Endothelial cell of umbilical vein (primary cell): Measurements from ENCODE around the gene POU2AF1. TPM values are rescaled to one million over a fixed set of nuclear protein-coding genes. Genes with fewer than 3 reads are reported as not detected.

Experiments
- BruUV-seq: library from RNA; stranded (reverse); fragments of 400-500 nt; replicated peaks from 2 replicates; lab custom pipeline; 2021; lab: Mats Ljungman, UMichigan
- CTCF ChIA-PET: fragments of 300-600, 350-600 bp; sonication (Branson Sonifier 250); formaldehyde crosslinking; loops from one replicate; lab custom pipeline; 2021; ENCODE audit warnings: antibody characterized with exemption, inconsistent platforms; lab: Charles Lee
- POLR2A ChIA-PET: fragments of 300-600, 350-600 bp; sonication (Branson Sonifier 250); formaldehyde crosslinking; loops from one replicate; lab custom pipeline; 2021; ENCODE audit warnings: antibody characterized with exemption, inconsistent platforms; lab: Charles Lee
- DNase-seq: peaks from one replicate; pipeline ENCODE4 v3.0.0-alpha.2; 2011; ENCODE audit warnings: low read depth, low spot score
- FAIRE-seq: peaks from 2 replicates; lab custom pipeline; 2011; peaks lifted over from hg19 to GRCh38; lab: Jason Lieb, UNC
- H2AFZ ChIP-seq: 2 replicates; pipeline ENCODE4 v1.6.0; 2012; ENCODE audit warnings: low read depth, low read length, control low read depth, inconsistent platforms
- H3K27ac ChIP-seq: 2 replicates; pipeline ENCODE4 v1.5.1; 2011; ENCODE audit warnings: low read depth, mild to moderate bottlenecking, control low read depth, low read length, moderate library complexity; ENCODE audit not compliant: insufficient read depth
- H3K27me3 ChIP-seq, 2 experiments: 2 replicates each; pipeline versions ENCODE4 v1.6.0 to v1.6.1; 2011; ENCODE audit warnings: low read length in 2 of 2, mixed read lengths in 1 of 2; ENCODE audit not compliant: control insufficient read depth in 2 of 2, insufficient read depth in 2 of 2
- H3K36me3 ChIP-seq, 2 experiments: 2 replicates in 1 of 2; 3 replicates in 1 of 2; pipeline ENCODE4 v1.5.1; 2011; ENCODE audit warnings: low read length in 2 of 2, mild to moderate bottlenecking in 1 of 2, moderate library complexity in 1 of 2; ENCODE audit not compliant: control insufficient read depth in 2 of 2, insufficient read depth in 2 of 2; ENCODE audit errors: extremely low read depth in 1 of 2
- H3K4me1 ChIP-seq: 3 replicates; pipeline ENCODE4 v1.5.1; 2011; ENCODE audit warnings: mild to moderate bottlenecking, low read length; ENCODE audit not compliant: control insufficient read depth, insufficient read depth; ENCODE audit errors: extremely low read depth
- H3K4me2 ChIP-seq: 2 replicates; pipeline ENCODE4 v1.6.1; 2011; ENCODE audit warnings: low read length, control low read depth, mixed read lengths; ENCODE audit not compliant: insufficient read depth
- H3K4me3 ChIP-seq, 3 experiments: fragments of 200-600 bp in 1 of 3; sonication (generic), shearing (Covaris generic) in 1 of 3; replicated peaks in 1 of 3; 2 replicates each; pipeline ENCODE4 v1.5.1; 2011 to 2016; ENCODE audit warnings: control low read depth in 3 of 3, low read length in 3 of 3, mild to moderate bottlenecking in 2 of 3, inconsistent platforms in 1 of 3, low read depth in 1 of 3, moderate library complexity in 1 of 3; ENCODE audit not compliant: insufficient read depth in 1 of 3
- H3K79me2 ChIP-seq: 2 replicates; pipeline ENCODE4 v1.6.0; 2012; ENCODE audit warnings: low read length, inconsistent platforms; ENCODE audit not compliant: control insufficient read depth, insufficient read depth
- H3K9ac ChIP-seq: replicated peaks from 2 replicates; pipeline ENCODE3; 2011; ENCODE audit warnings: low read length, control low read depth; ENCODE audit not compliant: insufficient read depth; ENCODE audit errors: extremely low read depth
- H3K9me1 ChIP-seq: replicated peaks from 3 replicates; pipeline ENCODE4 v1.6.0; 2011; ENCODE audit warnings: mild to moderate bottlenecking, low read length; ENCODE audit not compliant: control insufficient read depth, insufficient read depth; ENCODE audit errors: extremely low read depth
- H3K9me3 ChIP-seq: replicated peaks from 2 replicates; pipeline ENCODE4 v1.5.1; 2012; ENCODE audit warnings: low read length, inconsistent platforms; ENCODE audit not compliant: control insufficient read depth, insufficient read depth
- H4K20me1 ChIP-seq: replicated peaks from 2 replicates; pipeline ENCODE3; 2011; ENCODE audit warnings: mild to moderate bottlenecking, low read length; ENCODE audit not compliant: control insufficient read depth, insufficient read depth; ENCODE audit errors: extremely low read depth
- EZH2 ChIP-seq: IDR thresholded peaks from 2 replicates; pipeline ENCODE4 v1.6.1; 2012; ENCODE audit warnings: borderline replicate concordance, low read depth, mild to moderate bottlenecking, moderate library complexity, low read length, inconsistent platforms; ENCODE audit not compliant: severe bottlenecking
- FOS ChIP-seq: IDR thresholded peaks from 2 replicates; pipeline ENCODE4 v1.6.1; 2011; ENCODE audit warnings: mild to moderate bottlenecking, low read length, moderate library complexity, borderline replicate concordance; ENCODE audit not compliant: insufficient read depth
- GATA2 ChIP-seq: IDR thresholded peaks from 2 replicates; pipeline ENCODE4 v1.7.0; 2011; ENCODE audit warnings: low read depth, mild to moderate bottlenecking, moderate library complexity, mixed read lengths, low read length; ENCODE audit not compliant: insufficient read length, insufficient read depth
- JUN ChIP-seq: IDR thresholded peaks from 2 replicates; pipeline ENCODE4 v1.6.1; 2011; ENCODE audit warnings: borderline replicate concordance, low read depth; ENCODE audit not compliant: insufficient read length, insufficient read depth
- MYC ChIP-seq: IDR thresholded peaks from one replicate; pipeline ENCODE4 v1.6.1; 2011; ENCODE audit warnings: mild to moderate bottlenecking, low read depth, low read length
- POLR2AphosphoS5 ChIP-seq: IDR thresholded peaks from 2 replicates; pipeline ENCODE4 v1.6.1; 2012; ENCODE audit warnings: low read depth, mild to moderate bottlenecking, control low read depth, low read length, moderate library complexity; ENCODE audit not compliant: insufficient read depth
- dilution Hi-C: fragments of 300-500 bp; cut with MboI; formaldehyde crosslinking; loops from one replicate; pipeline ENCODE4 v1.15.0; 2019; ENCODE audit warnings: low sequenced_read_pairs; ENCODE audit not compliant: extremely low pct_ligation_motif_present
- intact Hi-C: fragments of 100-400 bp; cut with micrococcal nuclease; formaldehyde crosslinking; loops from one replicate; pipeline ENCODE4 v1.10.0; 2022
- polyA plus RNA-seq, 4 experiments: library from polyadenylated mRNA; depleted of rRNA in 3 of 4; stranded (reverse) in 3 of 4; unstranded in 1 of 4; fragments of >200 nt; gene quantifications; 2 replicates each; pipeline versions ENCODE4 v1.2.1 to v1.2.3, GENCODE V29; 2011 to 2012; ENCODE audit warnings: missing spikeins in 1 of 4
- total RNA-seq: library from RNA; stranded (reverse); gene quantifications from 2 replicates; pipeline ENCODE4 v1.2.3, GENCODE V29; 2021

Gene POU2AF1
- total and polyA plus RNA-seq, 2 donors (not counting 3 experiments of a cell fraction or from before 2014, with no cell fraction given), result not detected

DNA sequence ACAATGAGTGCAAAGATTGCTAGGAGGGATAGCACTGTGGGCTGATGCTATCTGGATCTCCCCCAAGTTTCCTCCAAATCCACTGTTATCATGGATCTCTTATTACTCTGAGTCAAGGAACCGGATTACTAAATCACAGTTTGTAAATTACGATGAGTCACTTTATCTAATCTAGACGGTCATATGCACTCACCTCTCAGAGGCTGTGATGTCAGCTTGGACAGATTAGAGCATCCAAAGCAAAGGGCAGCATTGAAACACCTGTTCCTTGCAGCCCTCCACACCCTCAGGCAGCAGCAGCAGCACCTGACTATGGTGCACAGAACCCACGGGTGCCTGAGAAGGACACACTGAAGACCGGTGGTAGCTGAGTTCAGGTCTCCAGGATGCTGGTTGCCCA is 14.0 kb upstream of the POU2AF1 start:
- TF ChIP-seq POLR2AphosphoS5 (no peak), GATA2 (no peak), MYC (no peak), EZH2 (no peak), FOS (no peak)
- intact Hi-C loops, result no loop called here
- H3K79me2 ChIP-seq, result no peaks in the 10 kb centered on the region
- CTCF ChIA-PET, result no interaction called here
- H3K4me2 ChIP-seq, result no peak overlapping the region
- no TSS peak for BruUV-seq
- no peak overlapping the region for H3K9ac ChIP-seq
- H3K9me1 ChIP-seq, result no peaks in the 10 kb centered on the region
- dilution Hi-C loops, result no loop called here
- H3K27me3 ChIP-seq, result no peaks in the 10 kb centered on the region
- H3K4me1 ChIP-seq, result no peaks in the 10 kb centered on the region
- H3K27ac ChIP-seq, result no peak overlapping the region
- H3K9me3 ChIP-seq, result no peaks in the 10 kb centered on the region
- POLR2A ChIA-PET, result no interaction called here
- H3K36me3 ChIP-seq, result no peaks in the 10 kb centered on the region
- no peak for DNase-seq
- no peak for FAIRE-seq
- H2AFZ ChIP-seq, result no peak overlapping the region
- H4K20me1 ChIP-seq, result no peaks in the 10 kb centered on the region
- H3K4me3 ChIP-seq, result no peak overlapping the region

DNA sequence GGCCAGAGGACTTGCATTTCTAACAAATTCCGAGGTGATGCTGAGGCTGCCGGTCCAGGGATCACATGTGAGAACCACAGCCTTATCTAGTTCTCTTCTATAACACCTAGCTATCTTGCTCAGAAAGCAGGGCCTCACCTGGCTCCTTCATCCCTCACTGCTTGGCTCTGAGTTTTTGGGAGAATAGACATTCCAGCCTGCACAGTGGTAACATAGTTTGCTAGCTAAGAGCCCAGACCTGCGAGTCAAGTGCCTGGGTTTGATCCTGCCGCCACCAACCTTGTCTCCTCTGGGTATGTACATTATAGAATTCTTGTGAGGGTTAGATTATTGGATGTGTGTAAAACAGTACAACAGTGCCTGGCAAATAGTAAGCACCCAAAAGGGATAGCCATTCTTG is 13.5 kb upstream of the POU2AF1 start:
- H3K4me3 ChIP-seq, result no peak overlapping the region
- H3K27ac ChIP-seq, result no peak overlapping the region
- DNase-seq, result no peak
- BruUV-seq, result no TSS peak
- no peaks in the 10 kb centered on the region for H3K36me3 ChIP-seq
- no peaks in the 10 kb centered on the region for H3K79me2 ChIP-seq
- intact Hi-C loops (no loop called here), dilution Hi-C loops (no loop called here)
- no peak overlapping the region for H3K9ac ChIP-seq
- H3K4me1 ChIP-seq, result no peaks in the 10 kb centered on the region
- FAIRE-seq, result no peak
- H2AFZ ChIP-seq, result no peak overlapping the region
- CTCF ChIA-PET, result no interaction called here
- POLR2A ChIA-PET, result no interaction called here
- H3K9me3 ChIP-seq, result no peaks in the 10 kb centered on the region
- no peaks in the 10 kb centered on the region for H3K27me3 ChIP-seq
- H3K4me2 ChIP-seq, result no peak overlapping the region
- no peaks in the 10 kb centered on the region for H3K9me1 ChIP-seq
- H4K20me1 ChIP-seq, result no peaks in the 10 kb centered on the region
- no peak for TF ChIP-seq JUN
- no peak for TF ChIP-seq POLR2AphosphoS5
- no peak for TF ChIP-seq MYC
